AG09309 (cell line): ENCODE measurements around the gene FOXE1.

Source experiments
- DNase-seq: peaks from one replicate; pipeline ENCODE4 v3.0.0-alpha.2; 2010; ENCODE audit warnings: low read depth
- H3K4me3 ChIP-seq: 2 replicates; pipeline ENCODE4 v1.5.1; 2011; ENCODE audit warnings: mild to moderate bottlenecking, low read depth, low read length, moderate library complexity; ENCODE audit not compliant: control insufficient read depth
- TF ChIP-seq, protein P1 (sequence below): IDR thresholded peaks from 2 replicates; pipeline ENCODE4 v1.5.1; 2011; ENCODE audit warnings: mild to moderate bottlenecking, low read depth, low read length, inconsistent platforms; ENCODE audit not compliant: insufficient read depth, control insufficient read depth; ENCODE audit errors: missing control alignments

The FOXE1 gene

GRCh38 chr9:97851446-97851883, 1.6 kb upstream of the FOXE1 start:
- no peak overlapping the region for H3K4me3 ChIP-seq
- DNase-seq, result no peak
- TF ChIP-seq, protein P1, sequence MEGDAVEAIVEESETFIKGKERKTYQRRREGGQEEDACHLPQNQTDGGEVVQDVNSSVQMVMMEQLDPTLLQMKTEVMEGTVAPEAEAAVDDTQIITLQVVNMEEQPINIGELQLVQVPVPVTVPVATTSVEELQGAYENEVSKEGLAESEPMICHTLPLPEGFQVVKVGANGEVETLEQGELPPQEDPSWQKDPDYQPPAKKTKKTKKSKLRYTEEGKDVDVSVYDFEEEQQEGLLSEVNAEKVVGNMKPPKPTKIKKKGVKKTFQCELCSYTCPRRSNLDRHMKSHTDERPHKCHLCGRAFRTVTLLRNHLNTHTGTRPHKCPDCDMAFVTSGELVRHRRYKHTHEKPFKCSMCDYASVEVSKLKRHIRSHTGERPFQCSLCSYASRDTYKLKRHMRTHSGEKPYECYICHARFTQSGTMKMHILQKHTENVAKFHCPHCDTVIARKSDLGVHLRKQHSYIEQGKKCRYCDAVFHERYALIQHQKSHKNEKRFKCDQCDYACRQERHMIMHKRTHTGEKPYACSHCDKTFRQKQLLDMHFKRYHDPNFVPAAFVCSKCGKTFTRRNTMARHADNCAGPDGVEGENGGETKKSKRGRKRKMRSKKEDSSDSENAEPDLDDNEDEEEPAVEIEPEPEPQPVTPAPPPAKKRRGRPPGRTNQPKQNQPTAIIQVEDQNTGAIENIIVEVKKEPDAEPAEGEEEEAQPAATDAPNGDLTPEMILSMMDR, result no peak

DNA sequence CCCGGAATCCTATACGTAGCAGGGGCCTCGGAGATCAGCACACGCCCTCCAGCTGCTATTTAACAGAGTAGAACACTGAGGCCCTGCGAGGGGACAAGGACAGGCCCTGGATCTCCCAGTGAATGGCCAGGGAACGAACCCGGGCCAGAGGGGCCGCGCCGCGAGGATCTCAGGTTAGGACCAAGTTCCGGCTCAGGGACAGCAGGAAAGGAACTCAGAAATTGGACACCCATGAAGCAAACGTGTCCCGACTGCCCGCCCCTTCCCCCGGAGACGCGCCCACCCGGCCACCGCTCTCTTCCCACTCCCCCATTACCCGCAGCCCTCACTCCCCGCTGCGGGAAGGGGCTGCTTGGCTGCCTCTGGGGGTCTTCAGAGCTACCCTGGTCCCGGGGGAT, 1.0 kb upstream of the FOXE1 start:
- H3K4me3 ChIP-seq, result no peak overlapping the region
- DNase-seq, result no peak
- TF ChIP-seq, protein P1, result no peak

- TF ChIP-seq, protein P1, result no peak
- no peak overlapping the region for H3K4me3 ChIP-seq
- DNase-seq, result no peak
Measured at GRCh38 chr9:97852399-97853055, 499 bp upstream of the FOXE1 start.

GRCh38 chr9:97853844-97854695, 1.0 kb downstream of the FOXE1 start:
- no peak for DNase-seq
- no peak overlapping the region for H3K4me3 ChIP-seq

DNA sequence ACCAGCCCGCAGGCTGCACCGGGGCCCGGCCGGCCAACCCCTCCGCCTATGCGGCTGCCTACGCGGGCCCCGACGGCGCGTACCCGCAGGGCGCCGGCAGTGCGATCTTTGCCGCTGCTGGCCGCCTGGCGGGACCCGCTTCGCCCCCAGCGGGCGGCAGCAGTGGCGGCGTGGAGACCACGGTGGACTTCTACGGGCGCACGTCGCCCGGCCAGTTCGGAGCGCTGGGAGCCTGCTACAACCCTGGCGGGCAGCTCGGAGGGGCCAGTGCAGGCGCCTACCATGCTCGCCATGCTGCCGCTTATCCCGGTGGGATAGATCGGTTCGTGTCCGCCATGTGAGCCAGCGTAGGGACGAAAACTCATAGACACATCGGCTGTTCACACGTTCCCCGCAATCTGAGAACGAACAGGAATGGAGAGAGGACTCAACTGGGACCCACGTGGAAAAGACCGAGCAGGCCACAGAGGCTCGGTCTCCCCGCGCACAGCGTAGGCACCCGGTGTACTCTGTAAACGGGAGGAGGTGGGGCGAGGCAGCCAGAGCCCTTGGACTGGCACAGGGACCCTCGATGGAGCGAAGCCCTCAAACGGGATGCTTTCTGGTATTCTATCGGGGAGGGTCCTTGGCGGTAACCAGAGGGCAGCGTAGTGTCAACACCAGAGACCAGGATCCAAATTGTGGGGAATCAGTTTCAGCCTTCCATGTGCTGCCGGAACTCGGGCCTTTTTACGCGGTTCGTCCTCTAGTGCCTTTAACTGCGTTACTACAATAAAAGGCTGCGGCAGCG, 1.9 kb downstream of the FOXE1 start:
- DNase-seq, result no peak
- TF ChIP-seq, protein P1, result no peak
- H3K4me3 ChIP-seq, result no peak overlapping the region

More at GRCh38 chr9:97853844-97854695, 1.0 kb downstream of the FOXE1 start:
- TF ChIP-seq, protein P1, result no peak

GRCh38 chr9:97855486-97855875, 2.5 kb downstream of the FOXE1 start:
- TF ChIP-seq, protein P1, result no peak
- no peak overlapping the region for H3K4me3 ChIP-seq
- no peak for DNase-seq
